Sigmoid colon (tissue), 7 donors: ENCODE measurements around the gene KRT78. TPM values are rescaled to one million over a fixed set of nuclear protein-coding genes. Genes with fewer than 3 reads are reported as not detected.

Experiments
- DNase-seq: peaks from one replicate; pipeline ENCODE4 v3.0.0-alpha.2; 2019
- H3K27ac ChIP-seq, 4 donors: fragments of 200-600 bp; sonication (generic); one replicate each; pipeline ENCODE4 v1.5.1; 2016 to 2019; ENCODE audit warnings: mild to moderate bottlenecking in 1 of 4
- H3K27me3 ChIP-seq, 3 donors: fragments of 200-600 bp; sonication (generic); one replicate each; pipeline ENCODE4 v1.5.1; 2019; ENCODE audit warnings: mild to moderate bottlenecking in 1 of 3
- H3K36me3 ChIP-seq, 4 donors: fragments of 200-600 bp; sonication (generic); one replicate each; pipeline ENCODE4 v1.5.1; 2016 to 2019
- H3K4me1 ChIP-seq, 4 donors: fragments of 200-600 bp; sonication (generic); one replicate each; pipeline ENCODE4 v1.5.1; 2017 to 2019
- H3K4me3 ChIP-seq, 4 donors: fragments of 200-600 bp; sonication (generic); one replicate each; pipeline ENCODE4 v1.5.1; 2017 to 2019; ENCODE audit warnings: mild to moderate bottlenecking in 2 of 4, moderate library complexity in 1 of 4
- H3K9me3 ChIP-seq, 4 donors: fragments of 200-600 bp in 3 of 4; sonication (generic) in 3 of 4; one replicate each; pipeline versions ENCODE4 v1.5.1 to v1.6.1; 2013 to 2019
- CTCF ChIP-seq, 4 experiments: fragments of 450-650 bp in 3 of 4; fragments of 200-600 bp in 1 of 4; IDR thresholded peaks; one replicate each; pipeline ENCODE4 v1.5.1; 2016 to 2019; ENCODE audit warnings: antibody characterized with exemption in 4 of 4, mild to moderate bottlenecking in 3 of 4, moderate library complexity in 2 of 4
- EP300 ChIP-seq, 4 donors: sonication (generic); formaldehyde crosslinking; IDR thresholded peaks; one replicate each; pipeline ENCODE4 v1.6.1; 2017; ENCODE audit warnings: antibody characterized with exemption in 4 of 4
- POLR2A ChIP-seq, 2 donors: fragments of 450-650 bp; IDR thresholded peaks; one replicate each; pipeline ENCODE4 v1.6.1; 2016; ENCODE audit warnings: antibody characterized with exemption in 2 of 2, mild to moderate bottlenecking in 2 of 2, moderate library complexity in 2 of 2
- POLR2AphosphoS5 ChIP-seq, 4 donors: sonication (generic); formaldehyde crosslinking; IDR thresholded peaks; one replicate each; pipeline ENCODE4 v1.6.1; 2017; ENCODE audit warnings: antibody characterized with exemption in 4 of 4
- WGBS, 2 donors: extraction: QIAGEN DNeasy Blood & Tissue Kit; methylation state at CpG; one replicate each; pipeline ENCODE4 v1.1.7; 2013; 5-methylcytosine and 5-hydroxymethylcytosine counted together
- intact Hi-C: fragments of 100-400 bp; cut with DNase I; formaldehyde crosslinking; loops from one replicate; pipeline ENCODE4 v1.15.1; 2023
- polyA plus RNA-seq, 3 donors: library from polyadenylated mRNA; stranded (reverse); fragments of 200-250 nt; gene quantifications; one replicate each; pipeline ENCODE4 v1.2.3, GENCODE V29; 2013
- total RNA-seq, 4 donors: library from RNA; depleted of rRNA; stranded (reverse); fragments of >200 nt; gene quantifications; one replicate each; pipeline ENCODE4 v1.1.0, GENCODE V29; 2016
- donor health status: healthy with polysubstance abuse.
- donor health status: Bipolar disorder and iron deficiency.
- donor health status: healthy.

Gene KRT78
- total and polyA plus RNA-seq, 7 donors = 0.20 to 5.4 TPM; not detected in 5

- peaks cover 0 to 7% (median 0%) of the 10 kb centered on the region in 4 donors for H3K4me1 ChIP-seq
- H3K27me3 ChIP-seq = peaks cover 0 to 6% (median 0%) of the 10 kb centered on the region in 3 donors
- H3K27ac ChIP-seq = no peak overlapping the region
- no peak overlapping the region for H3K4me3 ChIP-seq
- intact Hi-C loops = no loop called here
- no peak for TF ChIP-seq EP300 (IDR thresholded peaks at IDR 0.05)
- no peak for TF ChIP-seq CTCF (IDR thresholded peaks at IDR 0.05)
- no peak for TF ChIP-seq POLR2AphosphoS5 (IDR thresholded peaks at IDR 0.05)
- no peak for TF ChIP-seq POLR2A (IDR thresholded peaks at IDR 0.05)
- no peaks in the 10 kb centered on the region for H3K9me3 ChIP-seq
- DNase-seq = no peak
- 78 to 79% methylated on average over 9 of the region's 9 CpGs for WGBS, 2 donors
- H3K36me3 ChIP-seq = no peaks in the 10 kb centered on the region
These were observed 32.9 kb downstream of the KRT78 start for GRCh38 chr12:52815676-52816588.

- Histone ChIP-seq H3K36me3 (no peaks in the 10 kb centered on the region), H3K9me3 (no peaks in the 10 kb centered on the region), H3K4me3 (no peak overlapping the region), H3K27me3 (peaks cover 0 to 6% (median 0%) of the 10 kb centered on the region in 3 donors), H3K4me1 (peaks cover 0 to 7% (median 0%) of the 10 kb centered on the region in 4 donors), H3K27ac (no peak overlapping the region)
- WGBS, 2 donors = 94 to 96% methylated on average over 4 of the region's 4 CpGs
- intact Hi-C loops = no loop called here
- no peak for DNase-seq
- TF ChIP-seq EP300 (IDR thresholded peaks at IDR 0.05) (no peak), POLR2A (IDR thresholded peaks at IDR 0.05) (no peak), CTCF (IDR thresholded peaks at IDR 0.05) (no peak), POLR2AphosphoS5 (IDR thresholded peaks at IDR 0.05) (no peak)
These were observed 33.6 kb downstream of the KRT78 start for GRCh38 chr12:52815161-52815560.

- WGBS, 2 donors = 78 to 85% methylated on average over 4 of the region's 4 CpGs
- Histone ChIP-seq H3K4me1 (peaks cover 0 to 7% (median 0%) of the 10 kb centered on the region in 4 donors), H3K36me3 (no peaks in the 10 kb centered on the region), H3K9me3 (no peaks in the 10 kb centered on the region), H3K4me3 (no peak overlapping the region), H3K27me3 (peaks cover 0 to 3% (median 0%) of the 10 kb centered on the region in 3 donors), H3K27ac (no peak overlapping the region)
- DNase-seq = no peak
- TF ChIP-seq EP300 (IDR thresholded peaks at IDR 0.05) (no peak), POLR2A (IDR thresholded peaks at IDR 0.05) (no peak), POLR2AphosphoS5 (IDR thresholded peaks at IDR 0.05) (no peak), CTCF (IDR thresholded peaks at IDR 0.05) (no peak)
- intact Hi-C loops = no loop called here
These were observed 34.1 kb downstream of the KRT78 start for GRCh38 chr12:52814710-52815155.

- WGBS, 2 donors = 78 to 86% methylated on average over 15 of the region's 15 CpGs
- peaks cover 0 to 7% (median 0%) of the 10 kb centered on the region in 4 donors for H3K4me1 ChIP-seq
- no peak for DNase-seq
- H3K36me3 ChIP-seq = no peaks in the 10 kb centered on the region
- H3K4me3 ChIP-seq = no peak within 1 kb of the TSS
- TF ChIP-seq POLR2AphosphoS5 (IDR thresholded peaks at IDR 0.05) (no peak), EP300 (IDR thresholded peaks at IDR 0.05) (no peak), CTCF (IDR thresholded peaks at IDR 0.05) (no peak), POLR2A (IDR thresholded peaks at IDR 0.05) (no peak)
- intact Hi-C loops = no loop called here
- H3K27ac ChIP-seq = no peak within 1 kb of the TSS
- H3K9me3 ChIP-seq = no peaks in the 10 kb centered on the region
- no peaks in the 10 kb centered on the region for H3K27me3 ChIP-seq
These were observed 34.7 kb downstream of the KRT78 start, which contains the start of gene KRT4 for GRCh38 chr12:52813885-52814709. KRT4 (minus strand) TSS chr12:52814116; CDS start chr12:52814058, 58 bp downstream.
